Measurements from ENCODE around the gene KCNJ16. TPM values are rescaled to one million over a fixed set of nuclear protein-coding genes. Genes with fewer than 3 reads are reported as not detected.
A peak's percentile ranks its signal among the peaks of the same experiment; 100 is the strongest.

Gene KCNJ16
- total RNA-seq, 2 experiments from 2014 or later = not detected

GRCh38 chr17:70127221-70127873 is 52.3 kb downstream of the KCNJ16 start:
- ChIA-PET POLR2A (no interaction called here), CTCF (interaction anchor here (0.7 kb wide), 1 partner anchor 17 kb away, joined by 3 read pairs; no protein-coding TSS in a partner anchor)
- Mint-ChIP-seq H3K36me3 (no peaks in the 10 kb centered on the region), H3K4me1 (ENCODE audit: low read depth) (no peaks in the 10 kb centered on the region), H3K4me3 (no peak overlapping the region), H3K9me3 (no peaks in the 10 kb centered on the region), H3K27me3 (peaks cover 3% of the 10 kb centered on the region), H3K27ac (no peak overlapping the region)
- DNase-seq = no peak
- intact Hi-C loops (cut with micrococcal nuclease) = no loop called here

DNA sequence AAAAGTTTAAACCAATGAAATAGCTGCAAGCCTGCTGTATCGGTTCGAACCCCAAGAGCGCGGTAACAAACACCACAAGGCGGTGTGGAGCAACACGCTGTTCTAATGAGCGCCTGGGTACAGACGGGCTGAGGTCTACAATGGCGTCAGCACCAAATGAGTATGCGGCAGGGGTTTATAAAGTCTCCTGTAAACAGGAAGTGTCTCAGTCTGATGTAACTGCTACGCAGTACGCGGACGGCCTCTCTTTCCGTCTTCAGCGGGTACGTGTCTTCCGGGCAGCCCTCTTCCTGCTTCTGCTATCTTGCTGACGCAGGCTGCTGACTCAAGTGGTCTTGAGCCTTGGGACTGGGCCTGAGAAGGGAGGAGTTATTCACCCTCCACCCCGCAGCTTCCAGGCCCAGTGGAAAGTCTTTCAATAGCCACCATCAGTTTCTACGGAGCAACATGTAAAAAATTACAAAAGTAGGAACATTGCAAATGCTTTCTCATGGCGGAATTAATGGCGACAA is 53.8 kb downstream of the KCNJ16 start:
- CTCF ChIA-PET = no interaction called here
- POLR2A ChIA-PET = no interaction called here
- no peaks in the 10 kb centered on the region for H3K36me3 Mint-ChIP-seq

DNA sequence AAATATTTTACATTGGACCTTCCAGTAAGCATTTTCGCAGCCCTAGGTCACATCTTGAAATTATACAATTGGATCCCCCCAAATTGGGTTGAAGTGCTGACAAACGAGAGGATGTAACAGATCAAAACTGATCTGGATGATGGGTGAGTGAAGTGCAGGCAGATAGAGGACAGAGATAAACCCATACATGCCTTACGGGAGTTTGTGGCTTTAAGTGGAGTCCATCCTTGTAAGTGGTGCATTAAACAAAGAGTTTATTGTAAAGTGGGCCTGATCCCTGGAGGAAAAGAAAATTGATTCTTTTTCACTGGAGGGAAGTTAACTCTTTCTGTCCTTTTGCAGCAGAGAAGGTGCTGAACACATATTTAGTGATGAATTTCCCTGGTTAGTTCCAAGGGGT is 55.3 kb downstream of the KCNJ16 start:
- CTCF ChIA-PET = no interaction called here
- H3K4me1 Mint-ChIP-seq (ENCODE audit: low read depth) = no peaks in the 10 kb centered on the region

More for the DNA sequence above, 53.8 kb downstream of the KCNJ16 start:
- H3K4me1 Mint-ChIP-seq (ENCODE audit: low read depth) = no peaks in the 10 kb centered on the region
- intact Hi-C loops (cut with micrococcal nuclease) = no loop called here
- no peaks in the 10 kb centered on the region for H3K9me3 Mint-ChIP-seq
- no peak overlapping the region for H3K4me3 Mint-ChIP-seq
- no peak overlapping the region for H3K27ac Mint-ChIP-seq
- DNase-seq = no peak
- peaks cover 6% of the 10 kb centered on the region for H3K27me3 Mint-ChIP-seq

GRCh38 chr17:70132505-70132904 is 57.5 kb downstream of the KCNJ16 start:
- ChIA-PET POLR2A (no interaction called here), CTCF (interaction anchor here (0.6 kb wide), 1 partner anchor 563 kb away, joined by 3 read pairs; no protein-coding TSS in a partner anchor)
- DNase-seq = no peak
- Mint-ChIP-seq H3K9me3 (no peaks in the 10 kb centered on the region), H3K27ac (no peak overlapping the region), H3K4me1 (ENCODE audit: low read depth) (peaks cover 10% of the 10 kb centered on the region), H3K36me3 (no peaks in the 10 kb centered on the region), H3K27me3 (peaks cover 12% of the 10 kb centered on the region), H3K4me3 (no peak overlapping the region)
- intact Hi-C loops (cut with micrococcal nuclease) = loop anchor here (10.0 kb wide), 1 partner anchor 718 kb away; the partner anchor contains the start of gene MAP2K6

More for the DNA sequence above, 55.3 kb downstream of the KCNJ16 start:
- Mint-ChIP-seq H3K36me3 (no peaks in the 10 kb centered on the region), H3K27me3 (peaks cover 9% of the 10 kb centered on the region), H3K9me3 (no peaks in the 10 kb centered on the region), H3K4me3 (no peak overlapping the region), H3K27ac (no peak overlapping the region)
- no peak for DNase-seq
- POLR2A ChIA-PET = no interaction called here
- intact Hi-C loops (cut with micrococcal nuclease) = loop anchor here (10.0 kb wide), 1 partner anchor 715 kb away; the partner anchor contains the start of gene MAP2K6

GRCh38 chr17:70134042-70134441 is 59.0 kb downstream of the KCNJ16 start:
- Mint-ChIP-seq H3K4me3 (no peak overlapping the region), H3K36me3 (no peaks in the 10 kb centered on the region), H3K27ac (no peak overlapping the region), H3K4me1 (ENCODE audit: low read depth) (peaks cover 23% of the 10 kb centered on the region), H3K9me3 (no peaks in the 10 kb centered on the region), H3K27me3 (peaks cover 15% of the 10 kb centered on the region)
- DNase-seq = no peak
- intact Hi-C loops (cut with micrococcal nuclease) = loop anchor here (10.0 kb wide), 1 partner anchor 719 kb away; the partner anchor contains the start of gene MAP2K6
- POLR2A ChIA-PET = no interaction called here
- CTCF ChIA-PET = no interaction called here

GRCh38 chr17:70134777-70135176 is 59.8 kb downstream of the KCNJ16 start:
- Mint-ChIP-seq H3K36me3 (no peaks in the 10 kb centered on the region), H3K4me3 (no peak overlapping the region), H3K27ac (no peak overlapping the region), H3K9me3 (no peaks in the 10 kb centered on the region), H3K4me1 (ENCODE audit: low read depth) (peaks cover 23% of the 10 kb centered on the region), H3K27me3 (peaks cover 15% of the 10 kb centered on the region)
- ChIA-PET POLR2A (no interaction called here), CTCF (no interaction called here)
- DNase-seq = no peak
- intact Hi-C loops (cut with micrococcal nuclease) = loop anchor here (10.0 kb wide), 1 partner anchor 720 kb away; the partner anchor contains the start of gene MAP2K6

GRCh38 chr17:70136131-70136530 is 61.1 kb downstream of the KCNJ16 start:
- ChIA-PET POLR2A (no interaction called here), CTCF (interaction anchor here (0.6 kb wide), 1 partner anchor 22 kb away, joined by 3 read pairs; no protein-coding TSS in a partner anchor)

GRCh38 chr17:70137451-70138230 is 62.6 kb downstream of the KCNJ16 start:
- H3K36me3 Mint-ChIP-seq = no peaks in the 10 kb centered on the region
- intact Hi-C loops (cut with micrococcal nuclease) = loop anchor here (1.0 to 10.0 kb wide), 4 partner anchors 30 to 723 kb away; partner anchors contain the start of gene MAP2K6
- POLR2A ChIA-PET = no interaction called here
- H3K4me1 Mint-ChIP-seq (ENCODE audit: low read depth) = peaks cover 23% of the 10 kb centered on the region
- DNase-seq = peak; percentile 58
- no peaks in the 10 kb centered on the region for H3K9me3 Mint-ChIP-seq
- H3K27me3 Mint-ChIP-seq = peaks cover 14% of the 10 kb centered on the region
- H3K4me3 Mint-ChIP-seq = peak overlapping the region; percentile 26
- peak overlapping the region; percentile 65 for H3K27ac Mint-ChIP-seq
- CTCF ChIA-PET = interaction anchor here (1.1 kb wide), 1 partner anchor 28 kb away, joined by 3 read pairs; no protein-coding TSS in a partner anchor

More at GRCh38 chr17:70136131-70136530, 61.1 kb downstream of the KCNJ16 start:
- intact Hi-C loops (cut with micrococcal nuclease) = loop anchor here (10.0 kb wide), 1 partner anchor 721 kb away; the partner anchor contains the start of gene MAP2K6
- Mint-ChIP-seq H3K27me3 (peaks cover 14% of the 10 kb centered on the region), H3K4me1 (ENCODE audit: low read depth) (peaks cover 23% of the 10 kb centered on the region), H3K4me3 (no peak overlapping the region), H3K36me3 (no peaks in the 10 kb centered on the region), H3K9me3 (no peaks in the 10 kb centered on the region), H3K27ac (no peak overlapping the region)
- no peak for DNase-seq

- intact Hi-C loops (cut with micrococcal nuclease) = loop anchor here (10.0 kb wide), 1 partner anchor 724 kb away; the partner anchor contains the start of gene MAP2K6
- Mint-ChIP-seq H3K9me3 (no peaks in the 10 kb centered on the region), H3K4me1 (ENCODE audit: low read depth) (peaks cover 23% of the 10 kb centered on the region), H3K4me3 (no peak overlapping the region), H3K27ac (no peak overlapping the region), H3K27me3 (peaks cover 10% of the 10 kb centered on the region), H3K36me3 (no peaks in the 10 kb centered on the region)
- ChIA-PET CTCF (interaction anchor here (1.1 kb wide), 1 partner anchor 27 kb away, joined by 3 read pairs; no protein-coding TSS in a partner anchor), POLR2A (no interaction called here)
- no peak for DNase-seq
These were observed 63.4 kb downstream of the KCNJ16 start for GRCh38 chr17:70138291-70138865.

GRCh38 chr17:70139449-70139993 is 64.5 kb downstream of the KCNJ16 start:
- intact Hi-C loops (cut with micrococcal nuclease) = loop anchor here (10.0 kb wide), 1 partner anchor 725 kb away; the partner anchor contains the start of gene MAP2K6
- Mint-ChIP-seq H3K4me3 (no peak overlapping the region), H3K36me3 (no peaks in the 10 kb centered on the region), H3K27me3 (peaks cover 6% of the 10 kb centered on the region), H3K9me3 (no peaks in the 10 kb centered on the region), H3K27ac (no peak overlapping the region), H3K4me1 (ENCODE audit: low read depth) (peaks cover 23% of the 10 kb centered on the region)
- no peak for DNase-seq
- CTCF ChIA-PET = interaction anchor here (0.7 kb wide), 1 partner anchor 570 kb away, joined by 3 read pairs; no protein-coding TSS in a partner anchor
- POLR2A ChIA-PET = no interaction called here

GRCh38 chr17:70144260-70144846 is 69.3 kb downstream of the KCNJ16 start:
- Mint-ChIP-seq H3K4me3 (no peak overlapping the region), H3K4me1 (ENCODE audit: low read depth) (no peaks in the 10 kb centered on the region), H3K27me3 (peaks cover 3% of the 10 kb centered on the region), H3K9me3 (no peaks in the 10 kb centered on the region), H3K27ac (no peak overlapping the region), H3K36me3 (no peaks in the 10 kb centered on the region)
- CTCF ChIA-PET = interaction anchor here (0.6 to 1.7 kb wide), 6 partner anchors 17 to 578 kb away, joined by 3 to 8 read pairs (median 4); no protein-coding TSS in a partner anchor
- DNase-seq = no peak
- intact Hi-C loops (cut with micrococcal nuclease) = loop anchor here (5.0 kb wide), 1 partner anchor 537 kb away; no protein-coding TSS in a partner anchor
- POLR2A ChIA-PET = no interaction called here
